IPS-NIHi7 (cell line): ENCODE results near the gene M6PR.
"Not testable (repeated sequence)": the region's sequence is repeated elsewhere in the genome, so short reads cannot be mapped to it uniquely, and the experiment has no call there.

Experiments used
- DNase-seq: peaks from one replicate; pipeline ENCODE4 v3.0.0; 2012; ENCODE audit warnings: mixed read lengths; ENCODE audit errors: extremely low spot score

Gene M6PR

DNA sequence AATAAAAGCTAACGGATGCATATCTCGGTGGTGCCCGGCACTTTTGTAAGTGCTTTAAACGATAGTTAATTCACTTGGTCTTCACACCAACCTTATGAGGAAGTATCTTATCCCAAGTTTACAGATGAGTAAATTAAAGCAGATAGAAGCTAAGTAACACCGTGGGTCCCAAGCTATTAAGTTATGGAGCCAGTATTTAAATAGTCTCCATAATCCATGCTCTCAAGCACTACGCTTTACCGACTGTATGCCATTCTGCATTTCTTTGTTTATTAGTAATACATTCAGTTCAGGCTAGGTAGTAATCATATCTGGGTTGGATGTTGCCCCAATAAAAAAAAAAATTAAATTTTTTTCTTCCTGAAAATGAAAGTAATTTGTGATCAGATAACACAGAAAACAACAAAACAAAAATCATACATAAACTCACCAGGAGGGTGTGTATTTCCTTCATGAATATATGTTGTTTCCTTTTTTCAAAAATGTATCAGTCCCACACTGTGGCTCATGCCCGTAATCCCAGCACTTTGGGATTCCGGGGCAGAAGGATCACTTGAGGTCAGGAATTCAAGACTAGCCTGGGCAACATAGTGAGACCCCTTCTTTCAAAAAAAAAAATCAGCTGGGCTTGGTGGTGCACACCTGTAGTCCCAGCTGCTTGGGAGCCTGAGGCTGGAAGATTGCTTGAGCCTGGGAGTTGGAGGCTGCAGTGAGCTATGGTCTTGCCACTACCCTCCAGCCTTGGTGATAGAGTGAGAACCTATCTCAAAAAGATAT lies 1.4 kb upstream of the M6PR start:
- no peak for DNase-seq

DNA sequence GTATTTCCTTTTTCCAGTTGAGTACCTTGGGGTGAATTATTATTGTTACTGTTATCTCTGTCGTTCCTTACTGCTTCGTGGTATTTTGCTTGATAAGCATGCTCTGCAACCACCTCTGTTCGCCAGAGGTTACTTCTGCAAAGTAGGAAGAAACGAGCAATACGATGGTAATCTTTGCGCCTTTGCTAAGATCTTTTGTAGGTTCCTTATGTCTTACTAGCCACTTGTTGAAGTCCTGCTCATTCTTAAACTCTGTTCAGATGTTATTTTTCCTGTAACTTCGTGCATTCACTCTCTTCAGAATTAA lies 729 bp upstream of the M6PR start:
- no peak for DNase-seq

DNA sequence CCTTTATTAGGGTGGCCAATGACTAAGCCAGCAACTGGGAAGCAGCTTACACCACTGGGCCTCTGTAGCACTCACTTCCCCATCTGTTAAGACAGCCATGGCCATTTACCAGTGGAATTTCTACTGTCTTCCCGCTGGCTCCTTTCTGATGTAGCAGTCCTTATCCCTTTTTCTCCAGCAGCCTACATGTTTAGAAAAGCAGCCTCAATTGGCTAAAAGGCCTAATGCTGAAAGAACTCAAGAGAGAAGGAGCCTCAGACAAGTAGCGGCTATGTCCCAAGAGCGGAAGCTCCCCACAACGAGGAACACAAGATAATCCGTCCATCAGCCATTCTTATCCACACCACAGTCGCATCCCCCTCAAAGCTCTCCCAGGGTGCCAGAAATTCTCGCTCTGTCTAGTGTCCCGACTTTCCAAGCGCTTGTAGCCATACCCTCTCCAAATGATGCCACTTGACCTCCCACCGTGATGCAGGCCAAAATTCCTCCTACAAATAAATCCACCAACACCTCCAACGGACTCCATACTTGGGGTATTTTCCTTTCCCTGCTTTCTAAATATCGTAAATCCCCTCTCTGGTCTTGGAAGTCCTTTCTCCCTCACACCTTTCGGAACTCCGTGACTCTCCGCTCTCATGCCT lies 624 bp downstream of the M6PR start:
- peak; percentile 23 for DNase-seq

DNA sequence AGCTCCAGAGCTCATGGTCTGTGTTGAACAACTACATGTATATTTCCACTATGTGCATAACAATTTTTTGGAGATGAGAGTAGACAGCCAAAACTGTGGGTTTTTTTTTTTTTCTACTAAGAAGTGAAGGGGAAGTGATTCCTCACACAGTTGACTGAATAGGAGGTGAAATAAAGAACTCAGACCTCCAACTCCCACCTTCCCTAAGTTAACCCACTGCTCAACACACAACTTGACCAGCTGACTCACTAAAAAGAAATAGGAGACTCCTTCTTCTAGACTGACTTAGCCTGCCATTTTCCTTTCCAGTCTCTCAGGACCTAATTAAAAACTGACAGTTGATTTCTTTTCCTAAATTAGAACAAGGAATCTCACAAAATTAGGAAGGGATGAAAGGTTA lies 1.7 kb downstream of the M6PR start:
- no peak for DNase-seq

DNA sequence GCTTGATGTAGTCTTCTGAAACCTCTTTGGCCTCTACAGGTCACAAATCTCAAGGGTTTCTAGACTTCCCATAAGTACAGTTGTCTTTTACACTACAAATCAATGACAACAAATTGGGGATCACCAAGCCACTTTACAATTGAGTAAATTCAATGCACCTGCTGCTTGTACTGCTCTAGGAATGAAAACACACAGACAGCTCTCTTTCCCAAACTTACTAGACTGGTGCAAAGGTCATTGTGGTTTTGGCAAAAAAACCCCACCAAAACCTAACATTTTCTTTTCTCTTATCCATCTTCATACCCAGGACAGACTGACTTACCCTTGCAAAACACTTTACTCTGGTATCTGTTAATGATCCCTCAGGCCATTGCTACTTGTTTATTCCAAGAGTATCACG lies 2.7 kb downstream of the M6PR start:
- DNase-seq: no peak

DNA sequence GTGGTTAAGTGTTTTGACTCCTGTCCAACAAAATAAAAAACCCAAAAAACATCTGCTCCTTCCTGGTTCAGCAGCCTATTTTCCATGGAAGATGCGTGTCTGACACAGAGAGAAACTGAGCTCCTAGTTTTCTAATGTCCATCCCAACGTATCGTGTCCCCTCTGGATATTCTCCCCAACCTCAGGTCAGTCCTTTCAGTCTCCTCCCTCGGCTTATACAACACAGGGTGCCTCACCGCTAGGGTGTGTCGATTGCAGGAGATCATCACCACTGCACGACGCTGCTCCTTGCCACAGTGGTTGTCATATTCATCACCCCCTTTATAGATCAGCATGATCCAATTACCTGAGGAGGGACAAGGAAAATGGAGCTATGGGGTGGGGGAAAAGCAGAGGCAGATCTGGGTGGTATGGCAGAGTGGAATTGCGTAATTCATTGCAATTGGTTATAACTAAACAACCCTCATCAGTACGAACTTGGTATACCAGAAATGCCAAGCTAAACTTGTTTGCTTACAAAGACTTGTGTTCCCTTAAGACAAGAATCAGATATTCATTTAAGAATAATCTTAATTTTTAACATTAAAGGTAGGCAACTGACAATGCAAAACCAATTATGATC lies 5.8 kb downstream of the M6PR start:
- DNase-seq: no peak

DNA sequence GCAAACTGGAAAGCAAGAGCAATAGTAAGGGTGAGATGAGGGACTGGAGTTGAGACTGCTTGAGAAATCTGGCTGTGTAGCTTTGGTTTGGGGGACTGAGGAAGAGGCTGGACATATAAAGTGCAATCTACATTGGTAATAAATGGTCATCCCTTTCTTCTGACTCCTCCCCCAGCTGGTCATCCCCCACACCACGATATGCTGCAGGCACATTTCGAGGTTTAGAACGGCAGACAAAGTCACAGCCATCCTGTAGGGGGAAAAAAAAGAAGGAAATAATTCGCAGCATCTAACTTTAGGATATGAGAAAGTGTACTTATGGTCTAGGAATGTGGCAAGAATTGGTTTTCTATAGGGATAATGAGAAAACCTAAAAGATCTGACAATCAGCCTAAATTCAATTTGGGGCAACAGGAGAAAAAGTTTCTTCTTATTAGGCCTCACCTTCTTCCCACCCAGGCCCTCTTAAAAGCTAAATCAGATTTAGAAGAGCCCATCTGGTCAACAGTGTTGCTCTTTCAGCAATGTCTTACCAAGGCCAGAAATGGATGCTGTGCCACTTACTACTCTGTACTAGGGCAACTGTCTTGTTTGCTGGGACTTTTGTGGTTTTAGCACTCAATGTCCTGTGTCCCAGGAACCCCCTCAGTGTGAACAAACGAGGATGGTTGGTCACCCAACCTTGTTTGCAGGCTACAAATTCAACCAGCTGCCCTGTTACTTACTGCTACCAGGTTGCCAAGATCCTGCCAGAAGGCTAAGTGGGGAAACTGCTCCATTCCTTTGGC lies 7.6 kb downstream of the M6PR start:
- no peak for DNase-seq

DNA sequence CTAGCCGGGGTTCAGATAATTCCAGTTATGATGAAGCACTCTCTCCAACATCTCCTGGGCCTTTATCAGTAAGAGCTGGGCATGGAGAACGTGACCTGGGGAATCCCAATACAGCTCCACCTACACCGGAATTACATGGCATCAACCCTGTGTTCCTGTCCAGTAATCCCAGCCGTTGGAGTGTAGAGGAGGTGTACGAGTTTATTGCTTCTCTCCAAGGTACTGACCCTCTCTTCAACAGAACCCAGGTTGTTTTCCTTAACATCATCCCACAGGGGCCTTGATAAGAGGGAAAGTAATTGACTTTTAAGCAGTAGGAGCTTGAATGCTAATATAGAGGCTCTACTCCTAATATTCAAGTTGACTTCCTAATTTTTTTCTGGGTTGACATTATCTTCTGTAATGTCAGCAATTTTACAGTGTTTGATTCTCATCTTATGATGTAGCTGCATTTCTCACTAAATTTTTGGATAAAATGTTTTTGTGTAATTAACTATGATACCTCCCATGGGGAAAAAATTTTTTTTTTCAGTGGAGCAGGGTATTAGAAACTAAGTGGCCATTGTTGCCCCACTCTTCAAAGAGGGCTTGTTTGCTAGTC lies 11.5 kb downstream of the M6PR start:
- not testable (repeated sequence) for DNase-seq

DNA sequence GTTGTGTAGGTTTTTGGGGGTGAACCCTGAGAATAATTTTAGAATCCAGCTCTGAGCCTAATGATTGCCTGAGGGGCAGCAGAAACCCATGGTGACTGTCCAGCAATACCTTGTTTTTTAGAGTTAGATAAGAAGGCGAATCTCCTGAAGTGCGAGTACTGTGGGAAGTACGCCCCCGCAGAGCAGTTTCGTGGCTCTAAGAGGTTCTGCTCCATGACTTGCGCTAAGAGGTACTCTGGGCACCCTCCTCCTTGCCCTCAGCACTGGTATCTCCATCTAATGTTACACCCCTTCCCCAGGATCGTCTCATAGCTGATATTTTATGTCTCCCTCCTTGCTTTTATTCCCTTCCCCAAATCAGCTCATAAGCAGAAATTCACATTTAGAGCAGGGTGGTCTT lies 12.7 kb downstream of the M6PR start:
- no peak for DNase-seq

DNA sequence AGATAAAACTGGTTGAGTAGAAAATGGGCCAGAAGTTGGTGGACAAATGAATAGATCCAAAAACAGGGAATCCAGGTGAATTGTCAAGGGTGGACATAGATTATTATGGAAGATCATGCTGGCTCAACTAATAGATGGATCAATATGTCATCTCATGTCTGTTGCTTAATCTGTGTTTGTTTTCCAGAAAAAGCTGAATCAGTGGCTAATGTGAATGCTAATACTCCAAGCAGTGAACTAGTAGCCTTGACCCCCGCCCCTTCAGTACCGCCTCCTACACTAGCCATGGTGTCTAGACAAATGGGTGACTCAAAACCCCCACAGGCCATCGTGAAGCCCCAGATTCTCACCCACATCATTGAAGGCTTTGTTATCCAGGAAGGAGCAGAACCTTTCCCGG lies 15.4 kb downstream of the M6PR start:
- DNase-seq: not testable (repeated sequence)

DNA sequence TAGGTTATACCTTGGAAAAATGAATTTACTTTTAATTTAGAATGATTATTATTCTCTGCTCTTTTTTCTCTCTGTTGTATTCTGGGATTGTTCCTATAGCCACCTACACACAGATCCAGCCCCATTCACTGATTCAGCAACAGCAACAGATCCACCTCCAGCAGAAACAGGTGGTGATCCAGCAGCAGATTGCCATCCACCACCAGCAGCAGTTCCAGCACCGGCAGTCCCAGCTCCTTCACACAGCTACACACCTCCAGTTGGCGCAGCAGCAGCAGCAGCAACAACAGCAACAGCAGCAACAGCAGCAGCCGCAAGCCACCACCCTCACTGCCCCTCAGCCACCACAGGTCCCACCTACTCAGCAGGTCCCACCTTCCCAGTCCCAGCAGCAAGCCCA lies 17.0 kb downstream of the M6PR start:
- not testable (repeated sequence) for DNase-seq

DNA sequence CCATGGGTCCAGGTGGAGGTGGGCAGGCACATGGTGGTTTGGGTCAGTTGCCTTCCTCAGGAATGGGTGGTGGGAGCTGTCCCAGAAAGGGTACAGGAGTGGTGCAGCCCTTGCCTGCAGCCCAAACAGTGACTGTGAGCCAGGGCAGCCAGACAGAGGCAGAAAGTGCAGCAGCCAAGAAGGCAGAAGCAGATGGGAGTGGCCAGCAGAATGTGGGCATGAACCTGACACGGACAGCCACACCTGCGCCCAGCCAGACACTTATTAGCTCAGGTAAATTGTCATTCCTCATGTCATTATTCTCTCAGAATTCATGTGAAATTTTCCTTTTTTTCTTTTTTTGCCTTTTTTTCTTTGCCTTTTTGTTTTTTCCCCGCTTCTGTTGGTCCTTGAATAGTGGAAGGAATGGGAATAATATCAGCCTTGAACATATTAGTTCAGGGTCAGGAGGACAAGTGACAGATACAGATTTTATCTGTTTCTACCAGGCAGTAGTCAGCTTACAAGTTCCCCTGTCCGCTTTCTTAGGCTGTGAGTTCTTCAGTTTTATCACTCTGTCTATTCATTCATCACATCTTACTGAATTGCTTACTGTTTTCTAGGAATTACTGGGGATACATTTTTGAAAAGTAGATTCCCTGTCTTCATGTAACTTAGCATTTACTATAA lies 18.7 kb downstream of the M6PR start:
- not testable (repeated sequence) for DNase-seq

DNA sequence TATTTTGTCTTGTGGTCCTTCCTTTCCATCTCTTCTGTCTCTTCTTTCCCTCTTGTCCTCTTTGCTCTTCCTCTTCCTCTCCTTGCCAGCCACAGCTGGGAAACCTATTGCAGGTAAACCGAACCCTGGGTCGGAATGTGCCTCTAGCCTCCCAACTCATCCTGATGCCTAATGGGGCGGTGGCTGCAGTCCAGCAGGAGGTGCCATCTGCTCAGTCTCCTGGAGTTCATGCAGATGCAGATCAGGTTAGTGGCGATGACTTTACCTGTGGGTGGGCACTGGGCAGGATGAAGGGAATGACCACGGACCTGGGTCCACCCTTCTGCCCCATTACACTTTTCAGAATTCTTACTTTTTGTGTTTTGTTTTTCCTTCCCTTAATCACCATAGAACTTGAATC lies 26.9 kb downstream of the M6PR start:
- DNase-seq: no peak

DNA sequence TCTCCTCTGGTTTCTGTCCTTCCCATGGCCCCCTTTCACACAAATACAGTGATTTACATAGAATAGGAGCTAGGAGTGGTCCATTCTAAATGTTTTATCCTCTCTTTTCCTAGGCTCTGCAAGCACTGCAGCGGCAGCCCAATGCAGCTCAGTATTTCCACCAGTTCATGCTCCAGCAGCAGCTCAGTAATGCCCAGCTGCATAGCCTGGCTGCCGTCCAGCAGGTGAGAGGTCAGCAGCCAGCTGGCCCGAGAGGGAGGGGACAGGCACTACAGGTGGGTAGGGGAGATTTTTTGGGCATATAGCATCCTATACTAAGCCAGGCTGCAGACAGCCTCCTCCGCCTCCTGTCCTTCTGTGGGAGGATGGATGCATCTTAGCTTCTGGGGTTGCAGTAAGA lies 29.8 kb downstream of the M6PR start:
- DNase-seq: not testable (repeated sequence)

DNA sequence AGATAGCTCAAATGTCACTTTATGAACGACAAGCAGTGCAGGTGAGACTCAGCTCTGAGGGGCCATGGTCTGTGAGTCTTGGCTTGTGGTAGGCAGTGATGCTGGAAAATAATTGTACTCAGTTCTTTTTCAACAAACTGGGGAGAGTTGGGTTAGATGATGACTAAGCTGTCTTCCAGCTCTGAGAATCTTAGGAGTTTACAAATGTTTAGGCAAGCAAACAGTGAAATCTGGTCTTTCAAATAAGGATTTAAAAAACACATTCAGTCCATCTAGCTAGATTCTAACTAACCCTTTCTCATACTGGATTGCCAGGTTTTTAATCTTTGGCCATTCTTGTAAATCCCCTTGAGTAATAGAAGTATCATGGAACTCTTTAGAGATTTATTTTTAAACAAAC lies 31.7 kb downstream of the M6PR start:
- no peak for DNase-seq

DNA sequence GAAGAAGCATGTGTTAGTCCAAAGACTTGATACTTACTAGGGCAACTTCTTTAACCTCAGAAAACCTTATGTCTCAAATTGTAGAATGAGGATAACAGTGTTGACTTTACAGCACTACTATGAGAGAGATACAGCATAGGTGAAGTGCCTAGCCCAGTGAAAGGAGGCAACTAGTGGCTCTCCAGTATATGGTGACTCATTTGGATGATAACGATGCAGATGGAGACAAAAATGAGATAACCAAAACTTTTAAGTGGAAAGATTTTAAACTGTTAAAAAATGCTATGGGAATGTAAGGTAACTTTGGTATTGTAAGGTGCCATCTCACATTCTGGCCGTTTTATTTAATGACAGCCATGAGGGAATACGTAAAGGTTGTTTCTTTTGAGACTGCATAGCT lies 32.4 kb downstream of the M6PR start:
- DNase-seq: no peak

DNA sequence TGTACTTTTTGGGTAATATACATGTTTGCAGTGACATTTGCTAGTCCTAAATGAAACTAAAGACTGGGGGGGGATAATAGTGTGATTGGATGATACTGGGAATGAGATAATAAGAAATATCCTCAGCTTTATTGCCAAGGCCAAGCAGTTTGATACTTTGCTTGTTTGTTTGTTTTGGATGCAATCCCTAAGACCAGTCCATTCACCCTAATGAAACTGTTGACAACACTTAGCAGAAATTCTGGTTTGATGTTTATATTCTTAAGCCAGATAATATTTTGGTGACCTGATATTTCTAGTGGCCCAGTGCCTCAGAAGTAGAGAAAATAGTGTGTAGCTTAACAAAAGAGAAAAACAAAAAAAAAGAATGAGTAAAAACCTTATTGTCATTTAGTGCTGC lies 33.3 kb downstream of the M6PR start:
- no peak for DNase-seq

DNA sequence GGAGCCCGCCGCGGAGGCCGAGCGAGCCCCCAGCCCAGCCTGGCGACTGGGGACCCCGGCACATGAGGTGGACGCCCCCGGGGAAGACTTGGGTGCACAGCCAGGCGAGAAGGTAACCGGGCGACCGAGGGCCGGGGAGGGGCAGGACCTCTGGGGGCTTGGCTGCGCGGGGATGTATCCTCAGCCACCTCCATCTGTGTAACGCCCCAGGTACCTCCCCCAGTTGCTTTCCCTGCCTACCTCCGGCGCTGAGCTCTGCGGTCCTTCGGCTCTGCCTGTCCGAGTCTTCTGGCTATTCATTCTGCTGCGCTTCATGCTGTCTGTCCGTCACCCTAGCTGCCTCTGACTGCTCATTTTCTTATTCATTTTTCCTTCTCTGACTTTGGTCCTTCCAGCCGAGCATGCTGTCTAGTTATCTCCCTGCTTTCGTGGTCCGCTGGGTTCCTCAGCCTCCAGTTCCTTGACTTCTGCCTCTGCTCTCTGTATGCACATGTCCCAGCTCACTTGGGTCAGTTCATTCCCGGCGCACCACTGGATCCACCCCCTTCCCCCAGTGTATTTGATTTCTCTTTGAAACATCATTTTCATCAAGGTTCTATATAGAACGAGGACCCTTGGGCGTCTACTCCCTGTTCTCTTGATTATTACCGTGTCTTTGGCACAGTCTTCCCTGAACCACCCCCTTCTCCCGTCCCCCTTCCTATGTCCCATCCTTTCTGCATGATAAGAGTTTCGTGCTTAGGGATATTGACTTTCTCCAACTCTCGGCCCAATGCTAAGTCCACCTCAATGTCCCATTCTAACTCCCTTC lies 34.5 kb downstream of the M6PR start:
- DNase-seq: peak; percentile 77

DNA sequence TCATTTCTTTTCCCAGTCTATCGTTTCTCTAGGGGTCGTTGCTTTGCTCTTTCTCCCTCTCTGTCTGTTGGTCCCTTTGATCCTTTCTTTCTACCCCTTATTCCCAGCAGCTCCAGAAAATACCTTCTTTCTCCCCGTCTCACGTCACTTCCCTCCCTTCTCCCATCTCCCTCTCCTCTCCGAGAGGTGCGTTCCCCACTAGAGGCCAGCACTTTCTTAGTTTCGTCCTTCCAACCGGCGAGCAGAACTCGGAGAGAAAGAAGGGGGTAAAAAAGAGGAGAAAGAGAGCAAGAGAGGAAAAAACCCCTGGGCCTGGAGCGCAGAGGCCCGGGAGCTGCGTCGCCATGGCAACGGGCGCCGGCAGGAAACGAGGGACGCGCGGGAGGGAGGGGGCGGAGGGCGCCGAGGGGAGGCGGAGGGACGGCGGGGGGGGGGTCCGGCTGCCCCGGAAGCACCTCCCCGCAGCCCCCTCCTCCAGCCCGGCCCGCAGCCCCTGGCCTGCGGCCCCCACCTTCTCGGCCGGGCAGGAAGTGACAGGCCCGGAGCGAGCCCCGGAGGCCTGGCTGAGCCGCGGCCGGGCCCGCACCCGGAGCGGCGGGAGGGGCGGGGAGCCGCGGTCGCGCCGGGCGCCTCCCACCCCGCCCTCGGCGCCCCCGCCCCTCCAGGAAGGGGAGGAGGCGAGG lies 35.3 kb downstream of the M6PR start, which contains the start of gene PHC1:
Gene PHC1, plus strand, starts transcription at position 477 of the 683 bp plus-strand sequence. CDS start 3,169 bp downstream, outside the sequence.
- peak; percentile 92 for DNase-seq

DNA sequence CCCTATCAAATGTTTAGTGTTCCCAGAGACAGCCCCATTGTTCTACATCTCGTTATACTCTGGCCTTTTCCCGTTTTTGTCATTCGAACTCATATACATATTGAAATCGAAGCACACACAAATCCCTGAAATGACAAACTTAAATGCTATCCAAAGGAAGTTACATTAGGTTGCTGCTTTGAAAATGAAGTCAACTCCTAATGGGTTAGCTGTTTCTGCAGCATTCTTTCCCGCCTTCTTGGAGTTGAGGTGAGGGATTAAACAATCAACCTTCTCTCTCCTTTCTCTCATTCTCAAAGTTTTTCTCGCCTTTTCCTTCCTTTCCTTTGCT lies 35.8 kb downstream of the M6PR start:
- no peak for DNase-seq
